ENCODE measurements around the gene WASF3.

WASF3 gene

DNA sequence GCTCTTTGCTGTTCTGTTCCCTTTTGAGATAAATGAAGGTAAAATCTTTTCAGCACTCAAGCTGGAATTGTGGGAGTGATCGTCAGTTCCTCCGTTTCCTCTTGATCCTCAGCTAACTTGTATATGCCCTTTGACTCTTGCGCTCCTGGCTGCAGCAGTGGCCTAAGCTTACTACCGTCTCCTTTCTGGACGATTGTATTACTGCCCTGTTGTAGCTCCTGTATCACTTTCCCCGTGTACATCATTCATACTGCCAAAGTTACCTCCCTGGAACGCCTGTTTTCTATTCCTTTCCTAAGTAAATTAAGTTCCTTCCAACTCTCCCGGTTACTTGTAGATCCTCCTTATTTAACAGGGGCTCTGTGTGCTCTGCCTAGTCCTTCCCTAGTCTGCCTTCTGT, 36.9 kb downstream of the WASF3 start:
- ATAC-seq (ENCODE audit: insufficient read depth, low read depth) = no peak

GRCh38 chr13:26596458-26596857, 39.0 kb downstream of the WASF3 start:
- ATAC-seq (ENCODE audit: insufficient read depth, low read depth) = no peak
- no peaks in the 10 kb centered on the region; the same call in 1 of the 2 replicates for H4K20me1 ChIP-seq (ENCODE audit: insufficient read depth, low read length)
- no peaks in the 10 kb centered on the region for H3K4me1 ChIP-seq (ENCODE audit: insufficient read depth, low read length)
- no peak overlapping the region for H3K4me3 ChIP-seq (ENCODE audit: low read depth in 1 of 2, low read length in 2 of 2)
- H2AFZ ChIP-seq (ENCODE audit: low read depth, low read length) = no peak overlapping the region
- no peaks in the 10 kb centered on the region for H3K9me3 ChIP-seq (ENCODE audit: insufficient read depth, low read length, severe bottlenecking)
- H3K79me2 ChIP-seq (ENCODE audit: insufficient read depth, low read length) = no peaks in the 10 kb centered on the region
- H3K4me2 ChIP-seq (ENCODE audit: insufficient read depth, low read length) = no peak overlapping the region
- no peak overlapping the region for H3K9ac ChIP-seq (ENCODE audit: low read depth, low read length)
- H3K27ac ChIP-seq (ENCODE audit: low read length) = no peak overlapping the region
- H3K27me3 ChIP-seq (ENCODE audit: insufficient read depth, low read length, poor library complexity) = peaks cover 3% of the 10 kb centered on the region
- TF ChIP-seq CTCF (IDR thresholded peaks at IDR 0.05; ENCODE audit: borderline replicate concordance, extremely low read depth, low read length, poor library complexity, severe bottlenecking) = no peak
- no peak for TF ChIP-seq EZH2 (IDR thresholded peaks at IDR 0.05; ENCODE audit: borderline replicate concordance, low read depth, low read length, severe bottlenecking)
- no peak for DNase-seq
- no peaks in the 10 kb centered on the region for H3K36me3 ChIP-seq (ENCODE audit: insufficient read depth, low read length)

More for the DNA sequence above, 36.9 kb downstream of the WASF3 start:
- DNase-seq = no peak
- TF ChIP-seq EZH2 (IDR thresholded peaks at IDR 0.05; ENCODE audit: borderline replicate concordance, low read depth, low read length, severe bottlenecking) = no peak
- no peak for TF ChIP-seq CTCF (IDR thresholded peaks at IDR 0.05; ENCODE audit: borderline replicate concordance, extremely low read depth, low read length, poor library complexity, severe bottlenecking)
- no peak overlapping the region for H2AFZ ChIP-seq (ENCODE audit: low read depth, low read length)
- no peaks in the 10 kb centered on the region for H4K20me1 ChIP-seq (ENCODE audit: insufficient read depth, low read length)
- H3K4me2 ChIP-seq (ENCODE audit: insufficient read depth, low read length) = no peak overlapping the region
- H3K27ac ChIP-seq (ENCODE audit: low read length) = no peak overlapping the region
- no peaks in the 10 kb centered on the region for H3K9me3 ChIP-seq (ENCODE audit: insufficient read depth, low read length, severe bottlenecking)
- H3K36me3 ChIP-seq (ENCODE audit: insufficient read depth, low read length) = no peaks in the 10 kb centered on the region
- H3K4me1 ChIP-seq (ENCODE audit: insufficient read depth, low read length) = no peaks in the 10 kb centered on the region
- no peaks in the 10 kb centered on the region for H3K79me2 ChIP-seq (ENCODE audit: insufficient read depth, low read length)
- no peak overlapping the region for H3K9ac ChIP-seq (ENCODE audit: low read depth, low read length)
- no peak overlapping the region for H3K4me3 ChIP-seq (ENCODE audit: low read depth in 1 of 2, low read length in 2 of 2)
- peaks cover 11% of the 10 kb centered on the region for H3K27me3 ChIP-seq (ENCODE audit: insufficient read depth, low read length, poor library complexity)

DNA sequence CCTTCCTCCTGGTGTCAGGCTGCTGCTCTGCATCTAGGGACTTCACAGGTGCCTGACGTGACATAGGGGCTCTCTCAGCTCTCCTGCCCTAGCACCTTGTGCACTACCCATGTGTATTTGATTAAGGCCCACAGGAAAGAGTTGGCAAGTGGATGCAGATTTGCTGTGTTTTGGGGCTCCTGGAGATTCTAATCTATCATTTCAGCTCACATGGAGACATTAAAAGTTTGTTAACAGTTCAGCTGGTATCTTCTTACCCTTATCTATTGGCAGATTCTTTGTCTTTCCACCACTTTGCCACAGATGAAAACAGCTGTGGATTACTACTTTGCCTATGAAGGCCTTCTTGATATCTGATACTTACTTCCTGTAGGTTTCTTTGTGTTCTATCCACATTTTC, 41.9 kb downstream of the WASF3 start:
- no peaks in the 10 kb centered on the region; the same call in 1 of the 2 replicates for H4K20me1 ChIP-seq (ENCODE audit: insufficient read depth, low read length)
- H3K9me3 ChIP-seq (ENCODE audit: insufficient read depth, low read length, severe bottlenecking) = no peaks in the 10 kb centered on the region
- TF ChIP-seq EZH2 (IDR thresholded peaks at IDR 0.05; ENCODE audit: borderline replicate concordance, low read depth, low read length, severe bottlenecking) (no peak), CTCF (IDR thresholded peaks at IDR 0.05; ENCODE audit: borderline replicate concordance, extremely low read depth, low read length, poor library complexity, severe bottlenecking) (no peak)
- H3K27ac ChIP-seq (ENCODE audit: low read length) = no peak overlapping the region
- H3K4me2 ChIP-seq (ENCODE audit: insufficient read depth, low read length) = no peak overlapping the region
- peaks cover 16% of the 10 kb centered on the region for H3K27me3 ChIP-seq (ENCODE audit: insufficient read depth, low read length, poor library complexity)
- H3K36me3 ChIP-seq (ENCODE audit: insufficient read depth, low read length) = no peaks in the 10 kb centered on the region
- DNase-seq (no peak), ATAC-seq (ENCODE audit: insufficient read depth, low read depth) (no peak)
- no peak overlapping the region for H2AFZ ChIP-seq (ENCODE audit: low read depth, low read length)
- no peak overlapping the region for H3K9ac ChIP-seq (ENCODE audit: low read depth, low read length)
- H3K4me3 ChIP-seq (ENCODE audit: low read depth in 1 of 2, low read length in 2 of 2) = no peak overlapping the region
- H3K79me2 ChIP-seq (ENCODE audit: insufficient read depth, low read length) = no peaks in the 10 kb centered on the region
- no peaks in the 10 kb centered on the region for H3K4me1 ChIP-seq (ENCODE audit: insufficient read depth, low read length)

DNA sequence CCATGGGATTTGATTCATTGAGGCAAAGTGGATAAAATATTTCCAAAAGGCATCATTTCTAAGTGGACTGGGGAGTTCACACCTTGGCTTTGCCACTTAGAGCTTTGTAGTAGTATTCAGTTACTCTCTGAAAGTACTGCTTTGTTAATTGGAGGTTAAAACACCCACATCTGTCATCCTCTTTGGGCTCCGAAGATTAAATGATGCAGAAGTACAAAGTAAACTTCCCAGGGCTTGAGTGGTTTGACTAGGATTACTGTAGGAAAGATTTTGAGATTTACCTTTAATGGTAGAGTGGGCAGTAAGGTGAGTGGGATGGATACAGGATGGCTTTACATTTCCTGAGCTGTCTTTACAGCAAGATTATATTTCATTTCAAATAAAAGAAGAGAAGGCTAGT, 42.4 kb downstream of the WASF3 start:
- H3K36me3 ChIP-seq (ENCODE audit: insufficient read depth, low read length) = no peaks in the 10 kb centered on the region
- H4K20me1 ChIP-seq (ENCODE audit: insufficient read depth, low read length) = no peaks in the 10 kb centered on the region; the same call in 1 of the 2 replicates
- no peak overlapping the region for H3K9ac ChIP-seq (ENCODE audit: low read depth, low read length)
- DNase-seq (no peak), ATAC-seq (ENCODE audit: insufficient read depth, low read depth) (no peak)
- no peak for TF ChIP-seq EZH2 (IDR thresholded peaks at IDR 0.05; ENCODE audit: borderline replicate concordance, low read depth, low read length, severe bottlenecking)
- TF ChIP-seq CTCF (IDR thresholded peaks at IDR 0.05; ENCODE audit: borderline replicate concordance, extremely low read depth, low read length, poor library complexity, severe bottlenecking) = no peak
- no peak overlapping the region for H3K4me2 ChIP-seq (ENCODE audit: insufficient read depth, low read length)
- H3K79me2 ChIP-seq (ENCODE audit: insufficient read depth, low read length) = no peaks in the 10 kb centered on the region
- no peak overlapping the region for H3K27ac ChIP-seq (ENCODE audit: low read length)
- H3K9me3 ChIP-seq (ENCODE audit: insufficient read depth, low read length, severe bottlenecking) = no peaks in the 10 kb centered on the region
- H3K4me3 ChIP-seq (ENCODE audit: low read depth in 1 of 2, low read length in 2 of 2) = no peak overlapping the region
- no peak overlapping the region for H2AFZ ChIP-seq (ENCODE audit: low read depth, low read length)
- H3K27me3 ChIP-seq (ENCODE audit: insufficient read depth, low read length, poor library complexity) = peaks cover 16% of the 10 kb centered on the region
- no peaks in the 10 kb centered on the region for H3K4me1 ChIP-seq (ENCODE audit: insufficient read depth, low read length)

All from DND-41 (cell line).